OCI-LY1 (cell line): ENCODE results near the gene DOCK10.

Source experiments
- EZH2 ChIP-seq: fragments of 200-600 bp; sonication (generic), shearing (Covaris generic); IDR thresholded peaks from 2 replicates; pipeline ENCODE4 v1.8.0; 2017; ENCODE audit warnings: borderline replicate concordance, mixed run types, mild to moderate bottlenecking, antibody characterized with exemption, low read length, moderate library complexity, mixed read lengths
- TF ChIP-seq, protein P1 (sequence below): fragments of 200-600 bp; sonication (generic), shearing (Covaris generic); IDR thresholded peaks from 2 replicates; pipeline ENCODE4 v1.5.1; 2017; ENCODE audit warnings: mild to moderate bottlenecking, antibody characterized with exemption, low read length, moderate library complexity, mixed read lengths

- no peak for TF ChIP-seq EZH2
- TF ChIP-seq, protein P1, sequence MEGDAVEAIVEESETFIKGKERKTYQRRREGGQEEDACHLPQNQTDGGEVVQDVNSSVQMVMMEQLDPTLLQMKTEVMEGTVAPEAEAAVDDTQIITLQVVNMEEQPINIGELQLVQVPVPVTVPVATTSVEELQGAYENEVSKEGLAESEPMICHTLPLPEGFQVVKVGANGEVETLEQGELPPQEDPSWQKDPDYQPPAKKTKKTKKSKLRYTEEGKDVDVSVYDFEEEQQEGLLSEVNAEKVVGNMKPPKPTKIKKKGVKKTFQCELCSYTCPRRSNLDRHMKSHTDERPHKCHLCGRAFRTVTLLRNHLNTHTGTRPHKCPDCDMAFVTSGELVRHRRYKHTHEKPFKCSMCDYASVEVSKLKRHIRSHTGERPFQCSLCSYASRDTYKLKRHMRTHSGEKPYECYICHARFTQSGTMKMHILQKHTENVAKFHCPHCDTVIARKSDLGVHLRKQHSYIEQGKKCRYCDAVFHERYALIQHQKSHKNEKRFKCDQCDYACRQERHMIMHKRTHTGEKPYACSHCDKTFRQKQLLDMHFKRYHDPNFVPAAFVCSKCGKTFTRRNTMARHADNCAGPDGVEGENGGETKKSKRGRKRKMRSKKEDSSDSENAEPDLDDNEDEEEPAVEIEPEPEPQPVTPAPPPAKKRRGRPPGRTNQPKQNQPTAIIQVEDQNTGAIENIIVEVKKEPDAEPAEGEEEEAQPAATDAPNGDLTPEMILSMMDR = no peak
These were observed 87.3 kb downstream of the DOCK10 start for GRCh38 chr2:224954980-224955379.
